OCI-LY7 (cell line): ENCODE data around the gene EBPL. TPM values are rescaled to one million over a fixed set of nuclear protein-coding genes. Genes with fewer than 3 reads are reported as not detected.

ENCODE experiments used
- BruUV-seq: library from RNA; stranded (reverse); fragments of 400-500 nt; replicated peaks from 2 replicates; lab custom pipeline; 2021; lab: Mats Ljungman, UMichigan
- CTCF ChIA-PET: fragments of 300-600 bp; sonication (Branson Sonifier 250); formaldehyde crosslinking; loops from one replicate; lab custom pipeline; 2022; ENCODE audit warnings: antibody characterized with exemption; ENCODE audit not compliant: unreplicated experiment; lab: Charles Lee
- POLR2A ChIA-PET: fragments of 300-600 bp; sonication (Branson Sonifier 250); formaldehyde crosslinking; loops from one replicate; lab custom pipeline; 2022; ENCODE audit warnings: antibody characterized with exemption; lab: Charles Lee
- DNase-seq: peaks from one replicate; pipeline ENCODE4 v3.0.0-alpha.2; 2015; ENCODE audit warnings: low spot score
- H2AFZ ChIP-seq: fragments of 200-600 bp; sonication (generic), shearing (Covaris generic); 2 replicates; pipeline ENCODE4 v1.6.1; 2014; ENCODE audit warnings: mild to moderate bottlenecking, antibody characterized with exemption, low read length, moderate library complexity
- H3K27ac ChIP-seq: fragments of 200-600 bp; sonication (generic); 2 replicates; pipeline ENCODE4 v1.5.1; 2014; ENCODE audit warnings: mixed run types, low read depth, mild to moderate bottlenecking, moderate library complexity, low read length, inconsistent platforms; ENCODE audit not compliant: poor library complexity, severe bottlenecking
- H3K36me3 ChIP-seq: fragments of 200-600 bp; sonication (generic); 2 replicates; pipeline ENCODE4 v1.6.1; 2014; ENCODE audit warnings: mild to moderate bottlenecking, antibody characterized with exemption, low read length, moderate library complexity, mixed read lengths; ENCODE audit not compliant: insufficient read depth
- H3K4me1 ChIP-seq: fragments of 200-600 bp; sonication (generic); 2 replicates; pipeline ENCODE4 v1.5.1; 2014; ENCODE audit warnings: mild to moderate bottlenecking, low read length; ENCODE audit not compliant: insufficient read depth, poor library complexity, severe bottlenecking
- H3K4me2 ChIP-seq: fragments of 200-600 bp; sonication (generic); 2 replicates; pipeline ENCODE4 v1.6.1; 2014; ENCODE audit warnings: mild to moderate bottlenecking, low read length
- H3K4me3 ChIP-seq: fragments of 200-600 bp; sonication (generic); 2 replicates; pipeline ENCODE4 v1.5.1; 2014; ENCODE audit warnings: mild to moderate bottlenecking, low read depth, low read length; ENCODE audit not compliant: poor library complexity, severe bottlenecking
- H3K79me2 ChIP-seq: fragments of 200-600 bp; sonication (generic); 2 replicates; pipeline ENCODE4 v1.6.1; 2016; ENCODE audit warnings: low read depth, mild to moderate bottlenecking, low read length, moderate library complexity, mixed read lengths; ENCODE audit not compliant: insufficient read depth
- H3K9me2 ChIP-seq: fragments of 200-600 bp; sonication (generic); 2 replicates; pipeline ENCODE4 v1.6.1; 2016; ENCODE audit warnings: mild to moderate bottlenecking, low read length, mixed read lengths; ENCODE audit not compliant: insufficient read depth
- H3K9me3 ChIP-seq: fragments of 200-600 bp; sonication (generic); 2 replicates; pipeline ENCODE4 v1.6.1; 2014; ENCODE audit warnings: mild to moderate bottlenecking, mixed run types, low read length, mixed read lengths
- H4K20me1 ChIP-seq: fragments of 200-600 bp; sonication (generic); 2 replicates; pipeline ENCODE4 v1.6.1; 2014; ENCODE audit warnings: mild to moderate bottlenecking, antibody characterized with exemption, low read length, moderate library complexity, mixed read lengths; ENCODE audit not compliant: insufficient read depth
- CTCF ChIP-seq: fragments of 200-600 bp; sonication (generic); conservative IDR thresholded peaks from 2 replicates; pipeline ENCODE4 v1.5.1; 2014; ENCODE audit warnings: mild to moderate bottlenecking, antibody characterized with exemption, low read length, moderate library complexity, mixed read lengths
- EZH2phosphoT487 ChIP-seq: fragments of 200-600 bp; sonication (generic); IDR thresholded peaks from 2 replicates; pipeline ENCODE4 v1.6.1; 2018; ENCODE audit warnings: low read depth, borderline replicate concordance, mild to moderate bottlenecking, mixed run types, antibody characterized with exemption, low read length, moderate library complexity, mixed read lengths
- intact Hi-C: fragments of 100-400 bp; cut with micrococcal nuclease; formaldehyde crosslinking; loops from one replicate; pipeline ENCODE4 v1.10.0; 2022; ENCODE audit not compliant: unreplicated experiment
- total RNA-seq, 2 experiments: library from RNA; depleted of rRNA in 1 of 2; stranded (reverse); fragments of >200 nt in 1 of 2; shearing (Covaris generic) in 1 of 2; gene quantifications; 2 replicates each; pipeline ENCODE4 v1.2.3, GENCODE V29; 2014 to 2022

EBPL gene
- total RNA-seq, 2 experiments from 2014 or later, result 38.8 to 47.3 TPM

GRCh38 chr13:49651570-49652354 is 39.5 kb downstream of the EBPL start:
- POLR2A ChIA-PET, result interaction anchor here (0.6 kb wide), 4 partner anchors 194 to 1690 kb away, joined by 3 to 4 read pairs (median 4); no protein-coding TSS in a partner anchor
- no TSS peak for BruUV-seq
- no peak for DNase-seq
- Histone ChIP-seq H4K20me1 (no peaks in the 10 kb centered on the region), H2AFZ (no peak overlapping the region), H3K27ac (no peak overlapping the region), H3K4me1 (no peaks in the 10 kb centered on the region), H3K79me2 (no peaks in the 10 kb centered on the region), H3K4me3 (no peak overlapping the region), H3K9me3 (no peaks in the 10 kb centered on the region), H3K4me2 (no peak overlapping the region), H3K36me3 (no peaks in the 10 kb centered on the region), H3K9me2 (no peaks in the 10 kb centered on the region)
- intact Hi-C loops, result no loop called here
- TF ChIP-seq EZH2phosphoT487 (no peak), CTCF (no peak)
- CTCF ChIA-PET, result no interaction called here

- POLR2A ChIA-PET, result no interaction called here
- Histone ChIP-seq H3K4me3 (no peak overlapping the region), H4K20me1 (no peaks in the 10 kb centered on the region), H3K9me2 (no peaks in the 10 kb centered on the region), H2AFZ (no peak overlapping the region), H3K4me2 (no peak overlapping the region), H3K36me3 (no peaks in the 10 kb centered on the region), H3K79me2 (no peaks in the 10 kb centered on the region), H3K9me3 (no peaks in the 10 kb centered on the region), H3K27ac (no peak overlapping the region), H3K4me1 (no peaks in the 10 kb centered on the region)
- BruUV-seq, result no TSS peak
- CTCF ChIA-PET, result no interaction called here
- TF ChIP-seq CTCF (no peak), EZH2phosphoT487 (no peak)
- no peak for DNase-seq
- intact Hi-C loops, result no loop called here
Measured at GRCh38 chr13:49649963-49650312, 41.3 kb downstream of the EBPL start.

GRCh38 chr13:49649244-49649962 is 41.9 kb downstream of the EBPL start:
- H3K4me1 ChIP-seq, result no peaks in the 10 kb centered on the region
- H3K36me3 ChIP-seq, result no peaks in the 10 kb centered on the region
- H3K27ac ChIP-seq, result no peak overlapping the region
- ChIA-PET CTCF (no interaction called here), POLR2A (no interaction called here)
- no TSS peak for BruUV-seq
- intact Hi-C loops, result no loop called here
- no peak overlapping the region for H2AFZ ChIP-seq
- no peaks in the 10 kb centered on the region for H3K9me2 ChIP-seq
- H3K4me2 ChIP-seq, result no peak overlapping the region
- no peak overlapping the region for H3K4me3 ChIP-seq
- H3K79me2 ChIP-seq, result no peaks in the 10 kb centered on the region
- no peaks in the 10 kb centered on the region for H4K20me1 ChIP-seq
- no peaks in the 10 kb centered on the region for H3K9me3 ChIP-seq
- no peak for DNase-seq
- TF ChIP-seq CTCF, result no peak; the same call in 1 of the 2 replicates
- no peak for TF ChIP-seq EZH2phosphoT487
